ENCODE results near the gene C9orf50.
A peak's percentile ranks its signal among the peaks of the same experiment; 100 is the strongest.

Gene C9orf50

DNA sequence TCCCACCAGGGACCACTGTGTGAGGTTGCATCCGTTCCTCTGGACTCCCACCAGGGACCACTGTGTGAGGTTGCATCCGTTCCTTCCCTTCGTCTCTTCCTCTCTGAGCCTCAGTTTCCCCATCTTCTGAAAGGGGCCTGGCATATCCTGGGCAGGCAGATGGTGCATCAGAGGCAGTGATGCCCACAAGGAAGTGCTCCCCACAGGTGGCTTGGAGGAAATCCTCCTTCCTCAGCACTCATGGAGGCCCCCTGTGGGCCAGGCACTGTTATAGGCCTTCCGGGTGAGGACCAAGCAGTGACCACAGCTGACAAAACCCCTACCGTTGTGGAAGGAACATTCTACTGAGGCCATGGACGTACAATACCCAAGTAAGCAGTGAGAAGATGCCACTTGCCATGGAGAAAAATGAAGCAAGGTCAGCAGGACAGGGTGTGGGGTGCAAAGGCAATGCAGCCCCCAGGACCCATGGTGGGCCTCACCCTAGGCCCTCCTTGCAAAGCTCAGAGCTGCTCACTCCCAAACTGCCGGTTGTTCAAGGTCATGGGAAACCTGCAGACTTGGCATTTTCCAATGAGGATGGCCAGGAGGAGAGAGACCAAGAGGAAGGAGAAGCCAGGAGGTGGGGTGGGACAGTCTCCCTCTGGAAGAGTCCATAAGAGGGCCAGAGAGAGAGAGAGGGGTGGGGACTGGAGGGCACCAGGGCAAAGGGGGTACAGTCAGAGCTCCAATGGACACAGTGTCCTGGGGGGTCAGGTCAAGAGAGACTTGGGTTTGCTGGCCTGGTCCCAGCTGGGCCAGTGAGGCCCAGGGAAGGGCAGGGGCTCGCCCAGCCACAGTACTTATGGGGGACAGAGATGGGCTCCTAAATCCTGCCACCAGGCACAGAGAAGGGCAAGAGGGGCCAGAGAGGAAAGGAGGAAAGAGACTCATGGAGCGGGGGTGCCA lies 51.1 kb downstream of the C9orf50 start:
- no peak overlapping the region for H3K27ac Mint-ChIP-seq
- ATAC-seq (peak; percentile 44), DNase-seq (no peak)
- peaks cover 7 to 9% of the 10 kb centered on the region in 2 donors for H3K9me3 Mint-ChIP-seq
- H3K4me3 Mint-ChIP-seq = peak overlapping the region; percentile 69 to 73
- H3K27me3 Mint-ChIP-seq = peaks cover 46% of the 10 kb centered on the region
- peaks cover 40% of the 10 kb centered on the region for H3K4me1 Mint-ChIP-seq

DNA sequence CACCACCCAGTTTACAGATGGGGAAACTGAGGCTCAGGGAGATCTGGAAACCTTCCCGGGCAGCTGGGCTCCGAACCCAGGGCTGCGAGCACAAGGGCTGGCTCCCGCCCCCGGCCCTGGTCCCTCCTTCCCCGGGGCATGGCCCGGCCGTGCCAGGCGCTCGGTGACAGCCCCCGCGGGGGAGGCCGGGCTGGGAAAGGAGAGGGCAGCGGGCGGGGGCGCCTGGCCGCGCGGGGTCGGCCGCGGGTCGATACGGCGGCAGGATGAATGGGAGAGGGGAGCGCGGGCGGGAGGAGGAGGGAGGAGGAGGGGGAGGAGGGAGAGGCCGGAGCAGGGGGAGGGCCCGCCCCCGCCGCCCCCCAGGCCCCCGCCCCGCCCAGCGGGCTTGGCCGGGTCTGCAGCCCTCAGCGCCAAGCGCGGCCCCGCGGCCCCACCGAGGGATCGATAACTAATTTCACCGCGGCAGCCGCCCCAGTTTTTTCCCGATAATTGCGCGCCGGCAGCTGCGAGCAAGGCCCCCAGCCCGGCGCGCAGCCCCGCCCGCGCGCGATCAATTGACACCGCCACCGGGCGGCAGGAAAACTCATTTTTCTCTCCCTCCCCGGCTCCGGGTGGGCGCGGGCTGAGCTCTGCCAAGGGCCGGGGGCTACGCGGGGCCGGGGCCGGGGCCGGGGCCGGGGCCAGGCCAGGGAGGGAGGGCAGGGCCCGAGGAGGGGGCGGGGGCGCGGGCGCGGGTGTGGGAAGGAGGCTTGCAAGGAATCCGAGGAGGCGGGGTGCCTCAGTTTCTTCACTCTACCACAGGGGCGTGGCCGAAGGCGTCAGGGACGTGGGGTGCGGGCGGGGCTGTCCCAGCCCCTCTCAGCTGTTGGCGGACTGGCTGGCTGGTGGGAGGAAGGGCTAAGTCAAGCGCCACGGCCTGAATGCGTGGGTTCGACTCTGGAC lies 52.1 kb downstream of the C9orf50 start:
- ATAC-seq (peak; percentile 49), DNase-seq (no peak)
- Mint-ChIP-seq H3K27me3 (peaks cover 46% of the 10 kb centered on the region), H3K27ac (no peak overlapping the region), H3K4me3 (peak overlapping the region; percentile 73 to 74), H3K9me3 (peaks cover 4 to 5% of the 10 kb centered on the region in 2 donors), H3K4me1 (peaks cover 40% of the 10 kb centered on the region)

DNA sequence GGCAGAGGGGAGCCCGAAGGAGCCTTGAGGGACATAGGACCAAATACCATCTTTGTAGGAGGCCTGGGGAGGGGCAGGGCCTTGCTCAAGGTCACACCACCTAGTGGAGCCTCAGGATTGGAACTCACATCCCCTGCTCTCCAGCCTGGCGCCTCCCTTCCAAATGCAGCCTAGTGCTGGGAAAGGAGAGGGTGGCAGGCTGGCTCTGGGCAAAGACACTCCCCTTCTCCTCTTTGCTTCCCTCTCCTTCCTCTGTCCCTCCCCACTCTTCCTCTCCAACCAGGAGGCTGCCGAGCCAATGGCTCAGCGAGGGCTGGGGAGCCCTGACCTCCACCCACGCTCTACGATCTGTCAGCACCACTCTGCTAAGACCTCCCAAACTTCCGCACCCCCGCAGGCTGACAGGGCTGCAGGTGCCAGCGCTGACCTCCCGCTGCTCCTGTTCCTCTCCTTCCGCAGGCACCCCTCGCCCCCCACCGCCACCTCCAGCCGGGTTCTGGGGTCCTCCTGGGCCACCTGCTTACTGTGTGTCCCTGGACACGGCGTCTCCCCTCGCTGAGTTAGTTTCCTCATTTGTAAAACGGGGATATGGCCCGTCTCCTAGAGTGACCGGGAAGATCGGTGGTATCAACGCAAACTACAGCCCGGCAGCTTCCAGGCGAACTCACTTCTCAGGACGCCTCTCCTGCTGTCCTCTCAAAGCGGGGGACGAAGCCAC lies 52.9 kb downstream of the C9orf50 start:
- no peak overlapping the region for H3K27ac Mint-ChIP-seq
- peaks cover 46% of the 10 kb centered on the region for H3K27me3 Mint-ChIP-seq
- peaks cover 39% of the 10 kb centered on the region for H3K4me1 Mint-ChIP-seq
- H3K4me3 Mint-ChIP-seq = peak overlapping the region; percentile 42 to 74
- DNase-seq (no peak), ATAC-seq (no peak)
- no peaks in the 10 kb centered on the region for H3K9me3 Mint-ChIP-seq

DNA sequence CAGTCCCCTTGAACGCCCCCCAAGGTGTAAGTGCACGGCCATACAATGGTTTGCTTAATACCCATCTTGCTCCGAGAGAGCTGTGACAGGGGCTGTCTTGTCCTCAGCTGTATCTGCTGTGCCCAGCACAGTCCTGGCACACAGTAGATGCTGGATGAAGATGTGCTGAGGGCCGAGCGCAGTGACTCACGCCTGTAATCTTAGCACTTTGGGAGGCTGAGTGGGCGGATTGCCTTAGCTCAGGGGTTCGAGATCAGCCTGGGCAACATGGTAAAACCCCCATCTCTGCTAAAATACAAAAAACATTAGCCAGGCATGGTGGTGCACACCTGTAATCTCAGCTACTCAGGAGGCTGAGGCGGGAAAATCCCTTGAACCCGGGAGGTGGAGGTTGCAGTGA lies 53.6 kb downstream of the C9orf50 start:
- ATAC-seq = no peak
- Mint-ChIP-seq H3K4me1 (peaks cover 33% of the 10 kb centered on the region), H3K9me3 (no peaks in the 10 kb centered on the region), H3K27me3 (peaks cover 46% of the 10 kb centered on the region), H3K4me3 (no peak overlapping the region), H3K27ac (no peak overlapping the region)
- DNase-seq = no peak

DNA sequence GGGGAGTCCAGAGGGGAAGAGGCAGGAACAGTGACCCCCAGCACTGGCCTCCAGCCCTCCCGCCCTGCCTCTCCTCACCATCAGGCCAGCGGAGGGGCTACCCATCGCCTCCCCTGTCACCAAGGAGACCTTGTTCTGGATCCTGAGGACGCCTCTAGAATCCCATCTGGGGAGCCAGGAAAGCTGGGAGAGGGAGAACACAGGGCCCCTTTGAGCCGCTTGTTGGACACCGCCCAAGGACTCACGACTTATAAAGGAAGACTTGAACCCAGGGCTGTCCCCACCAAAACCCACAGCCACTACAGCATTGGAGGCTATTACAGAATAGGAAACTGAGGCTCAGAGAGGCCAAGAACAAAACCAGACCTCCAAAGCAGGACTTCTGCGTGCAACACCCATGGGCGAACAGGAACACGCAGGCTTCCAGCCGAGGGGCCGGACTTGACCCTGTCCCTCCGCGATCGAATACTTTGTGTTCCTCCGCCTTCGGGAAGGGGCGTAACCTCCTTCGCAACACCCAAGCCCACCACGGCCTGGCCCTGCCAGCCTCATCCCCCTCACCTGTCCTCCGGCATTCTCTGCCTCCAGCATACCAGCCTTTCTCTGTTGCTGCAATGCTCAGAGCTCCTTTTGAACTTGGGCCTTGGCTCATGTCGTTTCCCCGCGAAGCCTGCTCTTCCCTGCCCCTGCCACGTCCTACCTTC lies 54.2 kb downstream of the C9orf50 start:
- H3K4me1 Mint-ChIP-seq = peaks cover 33% of the 10 kb centered on the region
- H3K9me3 Mint-ChIP-seq = no peaks in the 10 kb centered on the region
- no peak for ATAC-seq
- DNase-seq = no peak
- no peak overlapping the region for H3K27ac Mint-ChIP-seq
- peaks cover 46% of the 10 kb centered on the region for H3K27me3 Mint-ChIP-seq
- H3K4me3 Mint-ChIP-seq = no peak overlapping the region

DNA sequence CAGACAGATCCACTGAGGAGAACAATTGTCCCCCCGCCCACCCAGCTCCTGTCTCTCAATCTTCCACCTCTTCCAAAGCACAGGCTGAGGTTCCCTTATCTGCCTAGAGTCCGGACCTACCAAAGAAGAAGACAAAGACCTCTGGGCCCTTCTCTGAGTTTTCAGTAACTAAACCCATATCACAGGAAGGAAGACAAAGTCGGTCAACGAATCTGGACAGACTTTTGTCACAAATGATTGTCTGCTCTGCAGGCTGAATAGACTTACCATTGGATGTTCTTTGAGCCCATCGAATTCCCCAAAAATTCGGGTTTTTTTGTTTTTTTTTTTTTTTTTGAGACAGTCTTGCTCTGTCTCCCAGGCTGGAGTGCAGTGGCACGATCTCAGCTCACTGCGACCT lies 58.0 kb downstream of the C9orf50 start:
- peaks cover 14% of the 10 kb centered on the region for H3K4me1 Mint-ChIP-seq
- H3K4me3 Mint-ChIP-seq = no peak overlapping the region
- H3K27me3 Mint-ChIP-seq = peaks cover 31% of the 10 kb centered on the region
- H3K27ac Mint-ChIP-seq = no peak overlapping the region
- H3K9me3 Mint-ChIP-seq = no peaks in the 10 kb centered on the region
- no peak for DNase-seq
- no peak for ATAC-seq

DNA sequence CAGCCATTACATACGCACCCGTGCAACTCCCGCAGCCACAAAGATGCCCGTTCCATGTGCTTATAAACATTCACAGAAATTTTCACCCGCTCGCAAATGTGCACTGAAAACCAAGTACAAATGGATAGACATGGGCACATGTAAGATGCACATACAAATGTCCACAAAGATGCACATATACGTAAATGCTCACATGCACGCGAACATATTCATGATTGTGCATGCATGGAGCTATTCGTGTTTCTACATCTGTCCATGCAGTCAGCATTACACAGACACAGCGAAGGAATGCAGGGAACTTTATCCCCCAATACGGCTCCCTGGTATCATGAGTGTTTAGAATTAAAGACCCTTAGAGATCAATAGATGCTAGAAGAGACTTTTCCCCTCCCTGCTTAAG lies 58.4 kb downstream of the C9orf50 start:
- DNase-seq = no peak
- Mint-ChIP-seq H3K4me3 (no peak overlapping the region), H3K4me1 (peaks cover 13% of the 10 kb centered on the region), H3K9me3 (no peaks in the 10 kb centered on the region), H3K27me3 (peaks cover 27% of the 10 kb centered on the region), H3K27ac (no peak overlapping the region)
- ATAC-seq = no peak
